CD4-positive, alpha-beta memory T cell (primary cell): Measurements from ENCODE around the gene CAMTA1. TPM values are rescaled to one million over a fixed set of nuclear protein-coding genes. Genes with fewer than 3 reads are reported as not detected.
A peak's percentile ranks its signal among the peaks of the same experiment; 100 is the strongest.
"Not testable (repeated sequence)": the region's sequence is repeated elsewhere in the genome, so short reads cannot be mapped to it uniquely, and the experiment has no call there.

Experiments
- CTCF ChIA-PET: fragments of 350-600 bp; sonication (Branson Sonifier 250); formaldehyde crosslinking; loops from one replicate; lab custom pipeline; 2021; ENCODE audit warnings: inconsistent platforms; ENCODE audit not compliant: partially characterized antibody; lab: Charles Lee
- POLR2A ChIA-PET: fragments of 350-600 bp; sonication (Branson Sonifier 250); formaldehyde crosslinking; loops from one replicate; lab custom pipeline; 2021; ENCODE audit not compliant: partially characterized antibody; lab: Charles Lee
- DNase-seq, 5 donors: peaks; one replicate each; pipeline versions ENCODE4 v3.0.0 to v3.0.0-alpha.2; 2020 to 2022; ENCODE audit warnings: mixed read lengths in 1 of 5
- H3K27ac ChIP-seq: one replicate; pipeline ENCODE4 v1.7.0; 2013; ENCODE audit warnings: low read depth, low read length
- H3K27me3 ChIP-seq: 2 replicates; pipeline ENCODE4 v1.7.0; 2013; ENCODE audit warnings: mild to moderate bottlenecking, low read length, moderate library complexity; ENCODE audit not compliant: insufficient read depth
- H3K36me3 ChIP-seq: 2 replicates; pipeline ENCODE4 v1.7.0; 2013; ENCODE audit warnings: mild to moderate bottlenecking, low read length, moderate library complexity; ENCODE audit not compliant: insufficient read depth
- H3K4me1 ChIP-seq: 2 replicates; pipeline ENCODE4 v1.7.0; 2013; ENCODE audit warnings: mild to moderate bottlenecking, low read length, moderate library complexity; ENCODE audit not compliant: insufficient read depth
- H3K4me3 ChIP-seq, 2 donors: one replicate each; pipeline ENCODE4 v1.7.0; 2013; ENCODE audit warnings: low read length in 2 of 2, mild to moderate bottlenecking in 1 of 2
- H3K9me3 ChIP-seq, 2 donors: one replicate each; pipeline ENCODE4 v1.7.0; 2013; ENCODE audit warnings: low read length in 2 of 2, control low read depth in 1 of 2; ENCODE audit not compliant: control insufficient read depth in 1 of 2
- H3K27ac Mint-ChIP-seq, 7 donors: one replicate each; pipeline ENCODE4 v1.8.0; 2020 to 2021; ENCODE audit warnings: mixed read lengths in 7 of 7, mild to moderate bottlenecking in 6 of 7, inconsistent platforms in 3 of 7, moderate library complexity in 3 of 7
- H3K27me3 Mint-ChIP-seq, 2 donors: one replicate each; pipeline ENCODE4 v1.8.0; 2020 to 2021; ENCODE audit warnings: mixed read lengths in 2 of 2
- H3K36me3 Mint-ChIP-seq, 2 donors: one replicate each; pipeline ENCODE4 v1.8.0; 2020 to 2021; ENCODE audit warnings: mixed read lengths in 2 of 2, inconsistent platforms in 1 of 2, mild to moderate bottlenecking in 1 of 2
- H3K4me1 Mint-ChIP-seq, 4 donors: one replicate each; pipeline ENCODE4 v1.8.0; 2020 to 2021; ENCODE audit warnings: mixed read lengths in 4 of 4, mild to moderate bottlenecking in 1 of 4
- H3K4me3 Mint-ChIP-seq, 8 donors: one replicate each; pipeline ENCODE4 v1.8.0; 2020 to 2021; ENCODE audit warnings: mixed read lengths in 8 of 8, mild to moderate bottlenecking in 7 of 8, moderate library complexity in 6 of 8, inconsistent platforms in 3 of 8
- H3K9me3 Mint-ChIP-seq, 8 donors: one replicate each; pipeline ENCODE4 v1.8.0; 2020 to 2021; ENCODE audit warnings: mixed read lengths in 8 of 8, mild to moderate bottlenecking in 5 of 8, inconsistent platforms in 3 of 8, moderate library complexity in 1 of 8
- intact Hi-C: fragments of 100-400 bp; cut with micrococcal nuclease; formaldehyde crosslinking; loops from one replicate; pipeline ENCODE4 v1.15.1; 2023
- polyA plus RNA-seq, 2 donors: library from polyadenylated mRNA; unstranded; fragments of 300-500 nt; fragmentation: Illumina TruSeq; gene quantifications; one replicate each; pipeline ENCODE4 v1.2.3, GENCODE V29; 2021
- total RNA-seq, 2 experiments: library from RNA; stranded (reverse); gene quantifications; one replicate each; pipeline ENCODE4 v1.2.3, GENCODE V29; 2021

CAMTA1 gene
- total and polyA plus RNA-seq, 4 experiments from 2014 or later = 39.1 to 118 (median 59.9) TPM

GRCh38 chr1:7330726-7331125 lies 545.5 kb downstream of the CAMTA1 start:
- POLR2A ChIA-PET, H3K27me3 ChIP-seq, H3K36me3 Mint-ChIP-seq, H3K27ac Mint-ChIP-seq, H3K4me3 ChIP-seq, H3K9me3 ChIP-seq, intact Hi-C loops, H3K4me3 Mint-ChIP-seq, DNase-seq, H3K4me1 ChIP-seq, H3K27ac ChIP-seq, H3K36me3 ChIP-seq, H3K4me1 Mint-ChIP-seq, CTCF ChIA-PET: not testable (repeated sequence)
- Mint-ChIP-seq H3K9me3 (peaks cover 0 to 30% (median 10%) of the 10 kb centered on the region in 8 donors), H3K27me3 (peaks cover 10 to 11% of the 10 kb centered on the region in 2 donors)

DNA sequence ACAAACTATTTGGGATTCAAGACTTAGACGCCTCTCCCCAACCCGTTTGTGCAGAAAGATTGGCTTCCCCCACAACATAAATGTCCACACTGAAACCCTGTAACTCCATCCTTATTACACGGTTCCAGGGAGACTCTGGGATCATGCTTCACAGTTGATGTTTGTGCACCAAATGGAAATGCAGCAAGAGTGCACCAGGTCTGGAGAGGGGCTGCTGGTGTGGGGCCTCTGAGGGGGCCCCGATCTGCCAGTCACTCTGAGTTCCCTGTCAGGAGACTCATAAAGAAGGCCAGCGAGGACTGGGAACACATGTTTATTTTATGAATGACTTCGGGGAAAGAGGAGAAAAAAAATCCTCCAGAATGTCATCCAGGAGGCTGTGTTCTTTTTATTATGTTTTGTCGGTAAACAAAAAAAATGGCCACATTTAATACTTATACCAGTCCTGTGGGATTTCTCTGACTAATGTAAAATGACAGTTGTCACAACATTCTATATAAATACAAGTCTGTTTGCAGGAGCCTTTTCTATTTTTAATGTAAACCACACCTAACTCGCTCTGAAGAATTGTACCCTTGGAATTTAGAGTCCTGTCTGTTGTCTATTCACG lies 546.8 kb downstream of the CAMTA1 start:
- H3K4me3 Mint-ChIP-seq = no peak overlapping the region
- no peak for DNase-seq
- POLR2A ChIA-PET = no interaction called here
- H3K4me1 Mint-ChIP-seq = peaks cover 0 to 1% (median 0%) of the 10 kb centered on the region in 4 donors
- Histone ChIP-seq H3K36me3 (no peaks in the 10 kb centered on the region), H3K4me3 (no peak overlapping the region), H3K27me3 (no peaks in the 10 kb centered on the region), H3K27ac (no peak overlapping the region), H3K9me3 (no peaks in the 10 kb centered on the region), H3K4me1 (no peaks in the 10 kb centered on the region)
- H3K36me3 Mint-ChIP-seq = no peaks in the 10 kb centered on the region
- CTCF ChIA-PET = no interaction called here
- H3K9me3 Mint-ChIP-seq = peaks cover 0 to 21% (median 4%) of the 10 kb centered on the region in 8 donors
- peak overlapping the region in 1 of 7 donors; percentile 35 for H3K27ac Mint-ChIP-seq
- peaks cover 7 to 8% of the 10 kb centered on the region in 2 donors for H3K27me3 Mint-ChIP-seq
- intact Hi-C loops = no loop called here

- Mint-ChIP-seq H3K27me3 (peaks cover 5 to 8% of the 10 kb centered on the region in 2 donors), H3K9me3 (peaks cover 0 to 10% (median 1%) of the 10 kb centered on the region in 8 donors)
Measured at GRCh38 chr1:7333094-7333493, 547.8 kb downstream of the CAMTA1 start.

DNA sequence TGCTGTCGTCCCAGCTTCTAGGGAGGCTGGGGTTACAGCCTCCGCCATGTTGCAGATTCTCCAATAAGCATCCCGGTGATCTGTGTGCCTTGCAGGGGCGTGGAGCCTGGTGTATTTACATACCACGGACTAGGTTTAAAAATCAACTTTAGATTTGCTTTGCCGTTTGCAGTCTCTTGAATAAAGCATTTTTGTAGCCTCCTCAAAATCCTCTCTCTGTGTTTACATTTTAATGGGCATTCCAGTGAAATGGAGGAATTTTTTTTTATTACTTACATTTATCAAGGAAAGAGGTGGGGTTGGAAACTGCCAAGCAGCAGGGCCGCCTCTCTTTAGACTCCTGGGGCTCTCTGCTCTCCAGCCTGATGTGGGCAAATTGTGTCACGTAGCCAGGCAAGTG lies 548.4 kb downstream of the CAMTA1 start:
- H3K36me3 Mint-ChIP-seq = no peaks in the 10 kb centered on the region
- intact Hi-C loops = no loop called here
- H3K9me3 Mint-ChIP-seq = peaks cover 0 to 5% (median 0%) of the 10 kb centered on the region in 8 donors
- POLR2A ChIA-PET = no interaction called here
- H3K27ac ChIP-seq = no peak overlapping the region
- H3K9me3 ChIP-seq = no peaks in the 10 kb centered on the region
- no peaks in the 10 kb centered on the region for H3K4me1 ChIP-seq
- no peak for DNase-seq
- no peaks in the 10 kb centered on the region for H3K36me3 ChIP-seq
- no peak overlapping the region for H3K4me3 ChIP-seq
- H3K27me3 Mint-ChIP-seq = peaks cover 5 to 8% of the 10 kb centered on the region in 2 donors
- H3K27ac Mint-ChIP-seq = no peak overlapping the region
- CTCF ChIA-PET = no interaction called here
- H3K4me1 Mint-ChIP-seq = peaks cover 0 to 1% (median 0%) of the 10 kb centered on the region in 4 donors
- no peaks in the 10 kb centered on the region for H3K27me3 ChIP-seq
- H3K4me3 Mint-ChIP-seq = no peak overlapping the region

More at GRCh38 chr1:7333094-7333493, 547.8 kb downstream of the CAMTA1 start:
- H3K4me1 Mint-ChIP-seq = peaks cover 0 to 1% (median 0%) of the 10 kb centered on the region in 4 donors
- H3K27ac Mint-ChIP-seq = no peak overlapping the region
- Histone ChIP-seq H3K36me3 (no peaks in the 10 kb centered on the region), H3K9me3 (no peaks in the 10 kb centered on the region), H3K4me3 (no peak overlapping the region), H3K4me1 (no peaks in the 10 kb centered on the region), H3K27ac (no peak overlapping the region), H3K27me3 (no peaks in the 10 kb centered on the region)
- H3K36me3 Mint-ChIP-seq = no peaks in the 10 kb centered on the region
- DNase-seq = no peak
- CTCF ChIA-PET = no interaction called here
- no peak overlapping the region for H3K4me3 Mint-ChIP-seq
- intact Hi-C loops = no loop called here
- POLR2A ChIA-PET = no interaction called here

DNA sequence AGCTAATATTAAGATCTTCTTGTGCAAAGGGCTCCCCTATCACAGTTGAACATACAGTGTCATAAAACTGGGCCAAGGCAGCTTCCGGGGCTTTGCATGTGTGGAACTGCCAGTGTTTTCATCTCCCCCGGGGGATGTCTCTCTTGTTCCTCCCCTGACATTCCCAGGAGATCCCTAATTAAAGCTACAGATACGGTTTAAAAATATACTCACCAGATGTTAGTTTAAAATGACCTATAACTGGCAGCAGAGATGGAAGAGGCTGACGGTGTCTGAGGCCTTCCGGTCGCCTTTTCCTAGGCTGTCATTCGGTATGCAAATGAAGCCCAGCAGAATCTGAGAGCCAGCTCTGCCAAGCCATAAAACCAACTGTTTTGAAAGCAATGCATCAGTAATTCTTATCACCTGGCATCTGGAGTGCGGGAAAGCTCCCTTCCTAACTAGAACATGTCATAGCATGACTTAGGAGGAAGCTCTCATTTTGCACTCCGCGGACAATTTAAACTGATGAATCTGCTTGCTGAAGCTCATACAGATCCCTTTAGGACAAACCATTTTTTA lies 549.3 kb downstream of the CAMTA1 start:
- ChIA-PET CTCF (no interaction called here), POLR2A (no interaction called here)
- no peak overlapping the region for H3K4me3 Mint-ChIP-seq
- Histone ChIP-seq H3K9me3 (no peaks in the 10 kb centered on the region), H3K4me1 (no peaks in the 10 kb centered on the region), H3K36me3 (no peaks in the 10 kb centered on the region), H3K4me3 (no peak overlapping the region), H3K27ac (no peak overlapping the region), H3K27me3 (no peaks in the 10 kb centered on the region)
- no peaks in the 10 kb centered on the region for H3K36me3 Mint-ChIP-seq
- peaks cover 0 to 4% (median 0%) of the 10 kb centered on the region in 8 donors for H3K9me3 Mint-ChIP-seq
- H3K27me3 Mint-ChIP-seq = peaks cover 5 to 8% of the 10 kb centered on the region in 2 donors
- H3K27ac Mint-ChIP-seq = no peak overlapping the region
- intact Hi-C loops = no loop called here
- peaks cover 0 to 1% (median 0%) of the 10 kb centered on the region in 4 donors for H3K4me1 Mint-ChIP-seq
- DNase-seq = no peak

GRCh38 chr1:7335224-7335879 lies 550.1 kb downstream of the CAMTA1 start:
- H3K9me3 Mint-ChIP-seq = peaks cover 0 to 2% (median 0%) of the 10 kb centered on the region in 8 donors
- H3K4me1 Mint-ChIP-seq = peaks cover 0 to 1% (median 0%) of the 10 kb centered on the region in 4 donors
- H3K27ac ChIP-seq = no peak overlapping the region
- no peak overlapping the region for H3K27ac Mint-ChIP-seq
- H3K4me3 ChIP-seq = no peak overlapping the region
- no peaks in the 10 kb centered on the region for H3K36me3 ChIP-seq
- H3K4me1 ChIP-seq = no peaks in the 10 kb centered on the region
- ChIA-PET CTCF (no interaction called here), POLR2A (no interaction called here)
- intact Hi-C loops = no loop called here
- peaks cover 3 to 5% of the 10 kb centered on the region in 2 donors for H3K27me3 Mint-ChIP-seq
- DNase-seq = no peak
- no peaks in the 10 kb centered on the region for H3K9me3 ChIP-seq
- H3K4me3 Mint-ChIP-seq = no peak overlapping the region
- H3K27me3 ChIP-seq = no peaks in the 10 kb centered on the region
- no peaks in the 10 kb centered on the region for H3K36me3 Mint-ChIP-seq

GRCh38 chr1:7338439-7338838 lies 553.2 kb downstream of the CAMTA1 start:
- peaks cover 0 to 2% (median 0%) of the 10 kb centered on the region in 8 donors for H3K9me3 Mint-ChIP-seq
- no peak overlapping the region for H3K27ac Mint-ChIP-seq
- ChIA-PET CTCF (no interaction called here), POLR2A (no interaction called here)
- no peak for DNase-seq
- peaks cover 3 to 5% of the 10 kb centered on the region in 2 donors for H3K27me3 Mint-ChIP-seq
- intact Hi-C loops = no loop called here
- Histone ChIP-seq H3K4me1 (no peaks in the 10 kb centered on the region), H3K27ac (no peak overlapping the region), H3K9me3 (no peaks in the 10 kb centered on the region), H3K4me3 (no peak overlapping the region), H3K27me3 (no peaks in the 10 kb centered on the region), H3K36me3 (no peaks in the 10 kb centered on the region)
- H3K4me3 Mint-ChIP-seq = no peak overlapping the region
- peaks cover 0 to 1% (median 0%) of the 10 kb centered on the region in 4 donors for H3K4me1 Mint-ChIP-seq
- no peaks in the 10 kb centered on the region for H3K36me3 Mint-ChIP-seq
